Heart left ventricle (tissue), 13 donors: Measurements from ENCODE around the gene PRKCI.

Experiments
- CTCF ChIP-seq, 12 donors: fragments of 200-600 bp; sonication (generic) in 4 of 12; IDR thresholded peaks; one replicate each; pipeline versions ENCODE4 v1.5.0 to v1.8.0; 2018 to 2022; ENCODE audit warnings: antibody characterized with exemption in 12 of 12, mild to moderate bottlenecking in 5 of 12
- POLR2A ChIP-seq, 2 donors: fragments of 450-650 bp; IDR thresholded peaks; one replicate each; pipeline ENCODE4 v1.6.1; 2017; ENCODE audit warnings: antibody characterized with exemption in 2 of 2, mild to moderate bottlenecking in 2 of 2, moderate library complexity in 2 of 2
- donor health status: ischemic (EF 13 %, LVEDD 7.1; RV severe dilation, severe dysfunction).
- donor health status: DM: no; HTN: yes; CAD: no.
- donor health status: DM: no; HTN: no; CAD: no.
- donor health status: ischemic (EF 25% LVEDD 6.9; RV normal size, moderate dysfunction).
- donor health status: ischemic (EF 25% LVEDD 5.7; RV mildly dilated, moderate dysfunction).
- donor health status: ischemic (EF 35%, LVEDD 5.7; RV mildly dilated, moderate dysfunction).
- donor health status: nonischemic (EF 11% LVEDD 7.7; RV severe dilation, severe dysfunction).
- donor health status: DM: yes; HTN: yes; CAD: no.
- donor health status: PGD.
- donor health status: ischemic (EF 29% LVEDD 5.4; RV normal size, mild dysfunction).
- donor health status: nonischemic (EF 23%, LVEDD 6.1; RV moderate dilation, normal function).

- TF ChIP-seq POLR2A (IDR thresholded peaks at IDR 0.05), result no peak
- TF ChIP-seq CTCF (IDR thresholded peaks at IDR 0.05), result no peak
Measured at GRCh38 chr3:170324962-170325361, 102.7 kb downstream of the PRKCI start.
